ENCODE measurements around the gene TBX21. TPM values are rescaled to one million over a fixed set of nuclear protein-coding genes. Genes with fewer than 3 reads are reported as not detected.

Gene TBX21
- total and polyA plus RNA-seq, 2 of the 4 experiments (the other 2 are of a cell fraction): not detected

- TF ChIP-seq SMC3 (IDR thresholded peaks at IDR 0.05; ENCODE audit: low read depth, low read length) (no peak), ELK1 (IDR thresholded peaks at IDR 0.05; ENCODE audit: borderline replicate concordance, low read depth, low read length) (no peak), POLR2A (IDR thresholded peaks at IDR 0.05; ENCODE audit: low read depth, low read length) (no peak), CEBPB (IDR thresholded peaks at IDR 0.05; ENCODE audit: low read depth, low read length) (no peak), BHLHE40 (IDR thresholded peaks at IDR 0.05; ENCODE audit: low read depth, low read length) (no peak), MAFK (IDR thresholded peaks at IDR 0.05; ENCODE audit: low read depth, low read length) (no peak)
Measured at GRCh38 chr17:47720196-47720595, 12.8 kb upstream of the TBX21 start (continued).

All from IMR-90 (cell line).